T follicular helper cell (primary cell): ENCODE data around the gene PRR9.
"Not testable (repeated sequence)": the region's sequence is repeated elsewhere in the genome, so short reads cannot be mapped to it uniquely, and the experiment has no call there.

Experiments
- DNase-seq: peaks from one replicate; pipeline ENCODE4 v3.0.0-alpha.2; 2020; ENCODE audit warnings: low read depth
- total RNA-seq, 2 experiments: gene quantifications; one replicate each; lab custom pipeline; 2026; lab: John Stamatoyannopoulos, UW

The PRR9 gene
- total RNA-seq: 0 reads per million in 2 experiments

DNA sequence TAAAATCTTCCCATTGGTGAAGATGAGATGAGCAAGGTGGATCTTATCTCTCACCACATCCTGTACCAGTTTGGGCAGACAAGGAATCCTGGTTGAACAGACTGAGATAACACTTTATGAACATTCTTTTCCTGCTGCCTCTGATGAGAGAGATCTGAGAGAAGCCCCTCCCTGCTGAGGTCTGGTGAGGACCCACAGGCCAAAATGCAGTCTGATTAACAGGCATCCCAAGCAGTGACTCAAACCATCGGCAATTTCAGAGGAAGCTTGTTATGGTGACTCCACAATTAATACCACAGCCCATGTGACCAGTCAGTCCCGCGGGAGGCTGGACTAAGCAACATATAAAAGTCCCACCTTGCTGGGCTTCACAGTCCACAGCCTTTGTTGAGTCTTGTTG, at the start of gene PRR9:
TSS of gene PRR9 (plus strand) at position 373 of the 400 bp plus-strand sequence. CDS start 561 bp downstream, outside the sequence.
- no peak for DNase-seq

GRCh38 chr1:153168686-153169085, 48.7 kb upstream of the PRR9 start:
- no peak for DNase-seq

DNA sequence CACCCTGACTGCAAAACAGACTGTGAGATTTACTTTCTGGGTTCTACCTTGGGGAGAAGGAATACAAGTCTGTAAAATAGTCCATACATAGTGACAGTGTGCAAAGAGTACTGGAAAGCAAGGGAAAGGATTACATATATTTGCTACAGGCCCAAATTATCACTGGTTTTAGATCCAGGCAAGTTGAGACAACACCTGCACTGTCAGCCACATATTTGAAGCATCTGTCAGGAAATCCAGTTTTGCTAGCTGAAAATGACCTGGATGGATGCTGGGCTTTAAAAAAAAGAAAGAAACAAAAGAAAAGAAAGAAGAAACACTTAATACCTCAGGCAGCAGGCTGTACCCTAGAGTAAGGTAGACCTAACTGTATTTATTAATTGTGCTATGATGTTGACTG, 42.8 kb upstream of the PRR9 start:
- DNase-seq: no peak

DNA sequence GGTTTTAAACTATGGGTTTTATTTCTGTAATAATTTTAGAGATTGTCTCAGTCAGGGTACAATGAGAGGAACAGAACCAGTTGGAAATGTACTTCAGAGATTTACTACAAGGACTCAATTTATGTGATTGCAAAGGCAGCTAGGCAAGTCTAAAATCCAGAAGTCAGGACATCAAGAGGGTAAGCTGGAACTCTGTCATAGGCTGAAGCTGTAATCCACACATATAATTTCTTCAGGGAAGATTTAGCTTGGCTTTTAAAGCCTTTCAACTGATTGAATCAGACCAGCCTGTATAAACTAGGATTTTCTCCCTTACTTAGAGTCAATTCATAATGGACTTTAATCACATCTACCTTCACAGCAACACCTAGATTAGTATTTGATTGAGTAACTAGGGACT, 38.5 kb upstream of the PRR9 start:
- no peak for DNase-seq

- DNase-seq: no peak
Measured at GRCh38 chr1:153180556-153180955, 36.8 kb upstream of the PRR9 start.

DNA sequence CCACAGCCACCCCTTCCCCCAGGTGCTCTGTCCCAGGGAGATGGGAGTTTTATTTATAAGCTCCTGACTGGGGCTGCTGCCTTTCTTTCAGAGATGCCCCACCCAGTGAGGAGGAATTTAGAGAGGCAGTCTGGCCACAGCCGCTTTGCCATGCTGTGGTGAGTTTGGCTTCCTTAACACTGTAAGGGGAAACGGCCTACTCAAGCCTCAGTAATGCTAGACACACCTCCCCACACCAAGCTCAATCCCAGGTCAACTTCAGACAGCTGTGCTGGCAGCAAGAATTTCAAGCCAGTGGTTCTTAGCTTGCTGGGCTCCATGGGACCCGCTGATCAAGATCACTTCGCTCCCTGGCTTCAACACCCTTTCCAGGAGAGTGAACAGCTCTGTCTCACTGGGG, 29.1 kb upstream of the PRR9 start:
- not testable (repeated sequence) for DNase-seq

DNA sequence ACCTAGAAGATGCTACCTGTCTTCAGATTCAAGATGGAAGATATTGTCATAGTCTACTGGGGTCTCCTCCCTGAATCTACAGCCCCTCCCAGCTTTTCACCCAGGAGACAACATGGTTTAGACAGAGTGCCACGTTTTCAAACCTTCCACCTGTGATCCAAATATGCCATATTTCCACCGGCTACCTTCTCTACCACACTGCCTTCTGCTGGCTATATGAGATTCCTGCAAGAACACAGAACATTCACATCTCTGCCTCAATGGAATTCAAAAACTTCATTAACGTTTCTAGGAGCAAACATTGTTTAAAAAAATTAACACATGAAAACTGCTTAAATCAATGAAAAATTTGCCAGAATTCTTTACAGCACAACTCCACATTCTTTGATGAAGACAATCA, 27.0 kb upstream of the PRR9 start:
- no peak for DNase-seq

DNA sequence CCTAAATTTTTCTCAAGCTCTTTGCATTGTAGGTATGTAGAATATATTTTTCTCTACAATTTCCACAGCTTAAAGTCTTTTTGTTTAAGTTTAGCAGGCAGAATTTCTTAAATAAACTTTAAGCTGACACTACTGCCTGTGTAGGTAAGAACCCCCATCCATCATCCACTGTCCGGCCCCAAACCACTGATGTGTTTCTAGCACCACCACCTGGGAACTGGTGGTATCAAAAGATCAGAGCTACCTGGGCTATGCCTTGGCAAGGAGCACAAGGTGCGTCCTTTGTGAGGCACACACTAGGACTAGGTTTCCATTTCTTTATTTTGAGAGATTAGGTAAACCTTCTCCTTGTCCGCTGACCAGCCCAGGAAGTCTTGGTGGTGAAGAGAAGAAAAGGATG, 24.7 kb upstream of the PRR9 start:
- no peak for DNase-seq

DNA sequence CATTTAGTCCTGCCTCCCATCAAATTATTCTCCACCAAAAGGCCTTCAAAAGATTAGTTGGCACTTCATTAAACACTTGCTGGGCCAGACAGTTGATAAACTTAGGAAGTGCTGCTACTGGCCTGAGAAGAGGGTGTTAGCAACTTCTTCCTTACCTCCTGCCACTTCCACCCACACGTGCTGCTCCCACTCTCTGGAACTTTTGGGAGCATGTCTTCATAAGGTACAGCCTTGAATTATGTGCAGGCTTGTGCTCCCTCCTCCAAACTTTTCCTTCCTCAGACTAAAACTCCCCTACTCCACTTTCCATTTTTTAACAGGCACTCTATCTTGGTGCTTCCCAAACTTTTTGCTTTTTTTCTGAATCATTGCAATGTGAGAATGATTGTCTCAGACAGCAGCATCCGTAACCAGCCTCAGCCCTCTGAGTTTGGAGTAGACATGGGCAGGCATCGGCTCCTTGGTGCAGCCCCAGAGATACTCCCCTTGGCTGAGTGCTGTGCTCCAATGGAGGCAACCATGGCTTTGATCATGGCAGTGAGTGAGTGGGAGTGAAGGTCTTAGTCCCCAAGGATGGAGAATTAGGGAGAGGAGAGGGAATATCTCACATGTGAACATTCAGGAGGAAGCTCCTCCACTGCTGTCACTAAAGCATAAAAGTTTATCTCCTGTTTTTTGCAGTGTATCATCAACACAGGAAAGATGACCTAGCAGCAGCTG, 22.9 kb upstream of the PRR9 start:
- no peak for DNase-seq

GRCh38 chr1:153195216-153195615, 22.2 kb upstream of the PRR9 start:
- DNase-seq: no peak

- no peak for DNase-seq
Measured at GRCh38 chr1:153202006-153202405, 15.4 kb upstream of the PRR9 start.

DNA sequence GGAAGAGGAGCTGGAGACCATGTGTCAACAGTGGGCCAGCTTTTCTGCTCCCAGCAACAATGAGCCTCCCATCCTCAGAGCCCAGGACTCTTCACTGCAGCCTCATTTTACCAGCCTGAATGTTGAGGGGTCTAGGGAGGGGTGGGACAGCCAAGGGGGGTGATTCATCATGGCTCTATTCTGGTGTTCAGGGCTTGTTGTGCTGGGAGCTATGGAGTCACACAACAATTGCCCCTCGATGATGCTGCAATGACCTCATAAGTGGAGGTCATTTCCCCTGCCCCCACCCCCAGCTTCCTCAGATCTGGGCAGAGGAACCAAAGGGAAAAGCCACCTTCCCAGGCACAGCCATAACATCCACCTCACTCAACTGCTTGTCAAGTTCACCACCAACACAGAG, 14.3 kb upstream of the PRR9 start, which contains the start of gene LELP1:
TSS of gene LELP1 (plus strand) at position 301 of the 400 bp plus-strand sequence. CDS start 1,278 bp downstream, outside the sequence.
- no peak for DNase-seq

GRCh38 chr1:153206631-153207030, 10.8 kb upstream of the PRR9 start:
- no peak for DNase-seq

- DNase-seq: no peak
Measured at GRCh38 chr1:153210206-153210605, 7.2 kb upstream of the PRR9 start.

DNA sequence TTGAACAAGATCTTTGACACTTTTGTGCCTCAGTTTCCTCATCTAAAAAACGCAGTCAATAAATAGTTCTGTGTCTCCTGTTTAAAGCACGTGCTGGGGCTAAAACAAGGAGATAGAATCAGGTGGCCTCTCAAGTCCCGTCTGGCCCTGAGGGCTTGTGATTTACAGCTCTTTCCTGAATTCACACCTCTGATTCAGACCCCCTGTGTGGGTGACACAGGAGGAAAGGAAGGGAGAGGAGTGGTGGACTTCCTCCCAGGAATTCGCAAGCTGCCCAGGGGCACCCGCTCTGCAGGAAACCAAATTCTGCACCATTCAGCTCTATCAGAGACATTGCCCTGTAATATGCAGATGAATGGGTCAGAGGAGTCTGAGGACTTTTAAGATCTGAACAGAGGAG, 5.2 kb upstream of the PRR9 start:
- no peak for DNase-seq

GRCh38 chr1:153213519-153213918, 3.9 kb upstream of the PRR9 start:
- no peak for DNase-seq

DNA sequence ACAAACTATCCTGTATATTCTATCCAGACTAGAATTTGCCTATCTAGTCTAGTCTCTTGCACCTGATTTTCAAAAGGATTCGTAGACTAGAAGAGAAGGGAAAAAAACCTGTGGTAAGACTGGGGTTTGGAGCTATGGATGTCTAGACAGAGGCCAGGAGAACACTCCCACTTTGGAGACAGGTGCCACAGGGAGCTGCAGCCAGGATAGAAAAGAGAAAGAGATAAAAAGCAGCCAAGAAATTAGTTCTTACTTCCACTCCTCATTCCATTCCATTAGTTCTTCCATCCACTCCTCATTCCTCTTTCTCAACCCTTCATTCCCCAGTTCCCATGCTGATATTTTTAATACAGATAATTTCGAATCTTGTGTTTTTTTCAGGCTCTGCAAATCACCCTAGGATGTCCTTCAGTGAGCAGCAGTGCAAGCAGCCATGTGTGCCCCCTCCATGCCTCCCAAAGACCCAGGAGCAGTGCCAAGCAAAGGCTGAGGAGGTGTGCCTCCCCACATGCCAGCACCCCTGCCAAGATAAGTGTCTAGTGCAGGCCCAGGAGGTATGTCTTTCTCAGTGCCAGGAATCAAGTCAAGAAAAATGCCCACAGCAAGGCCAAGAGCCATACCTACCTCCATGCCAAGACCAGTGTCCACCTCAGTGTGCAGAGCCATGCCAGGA, 496 bp downstream of the PRR9 start:
- no peak for DNase-seq

GRCh38 chr1:153220606-153221303, 3.4 kb downstream of the PRR9 start:
- no peak for DNase-seq

DNA sequence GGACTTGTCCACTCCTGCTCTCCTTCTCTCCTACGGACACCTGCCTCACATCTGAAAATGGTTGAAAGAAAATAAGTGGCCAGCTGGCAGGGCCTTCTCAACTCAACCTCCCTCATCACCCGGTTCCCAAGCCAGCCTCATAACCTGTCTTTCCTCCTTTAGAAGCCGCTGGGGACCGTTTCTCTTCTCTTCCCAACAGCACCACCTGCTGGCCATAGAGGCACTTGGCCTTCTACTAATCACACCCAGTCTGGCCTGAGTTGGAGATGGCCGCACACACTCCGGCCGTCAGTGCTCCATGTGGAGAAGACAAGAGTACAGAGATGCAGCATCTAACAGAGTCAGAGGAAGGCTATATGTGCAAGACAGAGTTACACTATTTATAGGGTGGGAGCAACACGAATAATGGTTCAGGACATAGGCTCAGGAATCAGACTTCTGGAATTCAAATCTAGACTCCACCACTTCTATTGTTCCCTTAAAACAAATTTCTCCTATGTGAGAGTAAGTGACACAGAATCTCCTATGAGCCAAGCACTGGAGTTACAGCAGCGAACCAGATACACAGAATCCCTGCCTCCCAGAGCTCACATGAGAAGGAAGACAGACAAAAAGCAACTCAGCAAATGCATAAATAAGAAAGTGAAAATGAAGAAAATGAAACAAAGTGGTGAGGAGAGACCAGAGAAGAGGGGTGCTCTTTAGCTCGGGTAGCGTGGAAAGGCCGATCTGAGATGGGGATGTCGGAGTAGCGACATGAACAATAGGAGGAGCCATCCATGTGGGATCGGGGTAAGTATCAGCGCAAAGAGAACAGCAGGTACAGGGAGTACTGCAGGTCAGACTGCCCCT, 5.9 kb downstream of the PRR9 start:
- DNase-seq: peak; percentile 17

DNA sequence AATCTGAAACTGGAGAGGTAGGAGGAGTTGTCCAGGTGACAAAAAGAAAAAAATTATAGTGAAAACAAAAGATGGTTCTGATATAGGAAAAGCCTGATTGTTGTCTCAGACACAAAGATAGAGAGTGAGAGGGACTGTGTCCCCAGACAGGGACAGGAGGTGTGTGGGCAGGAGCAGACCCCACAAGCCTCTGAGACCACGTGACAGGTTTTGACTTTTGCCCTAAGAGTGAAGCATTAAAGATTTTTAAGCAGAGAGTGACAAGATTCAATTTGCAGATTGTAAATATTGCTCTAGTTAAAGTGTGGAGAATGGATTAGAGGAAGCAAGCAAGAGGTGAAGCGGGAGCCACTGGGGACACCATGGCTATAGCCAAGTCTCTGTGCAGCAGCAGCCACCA, 10.4 kb downstream of the PRR9 start:
- DNase-seq: no peak

DNA sequence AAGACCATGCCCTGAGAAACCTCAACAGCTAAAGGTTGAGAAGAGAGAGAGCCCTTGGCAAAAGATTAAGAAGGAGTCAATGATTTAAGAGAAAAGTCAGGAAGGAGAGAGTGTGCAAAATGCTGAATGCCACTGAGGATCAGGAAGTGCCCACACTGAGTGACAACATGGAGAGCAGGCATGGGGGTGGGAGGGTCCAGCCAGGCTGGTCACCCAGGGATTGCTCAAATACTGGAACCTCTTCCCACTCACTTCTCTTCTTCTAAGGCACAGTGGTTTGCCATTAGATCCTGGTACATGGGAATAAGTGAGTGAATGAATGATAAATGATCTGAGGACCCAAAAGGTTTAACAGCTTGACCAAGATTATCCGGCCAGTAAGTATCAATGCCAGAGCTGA, 11.1 kb downstream of the PRR9 start:
- DNase-seq: no peak
